Stimulated activated CD8-positive, alpha-beta memory T cell treated with anti-CD3 and anti-CD28 coated beads, Interleukin-7, amount 100 ng/mL, for 48 hours (primary cell): ENCODE results near the gene CXCL16.

ENCODE experiments used
- DNase-seq, 2 donors: peaks; one replicate each; pipeline ENCODE4 v3.0.0-alpha.2; 2020; ENCODE audit warnings: low read depth in 1 of 2; ENCODE audit errors: extremely low read depth in 1 of 2

Gene CXCL16, protein sequence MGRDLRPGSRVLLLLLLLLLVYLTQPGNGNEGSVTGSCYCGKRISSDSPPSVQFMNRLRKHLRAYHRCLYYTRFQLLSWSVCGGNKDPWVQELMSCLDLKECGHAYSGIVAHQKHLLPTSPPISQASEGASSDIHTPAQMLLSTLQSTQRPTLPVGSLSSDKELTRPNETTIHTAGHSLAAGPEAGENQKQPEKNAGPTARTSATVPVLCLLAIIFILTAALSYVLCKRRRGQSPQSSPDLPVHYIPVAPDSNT

DNA sequence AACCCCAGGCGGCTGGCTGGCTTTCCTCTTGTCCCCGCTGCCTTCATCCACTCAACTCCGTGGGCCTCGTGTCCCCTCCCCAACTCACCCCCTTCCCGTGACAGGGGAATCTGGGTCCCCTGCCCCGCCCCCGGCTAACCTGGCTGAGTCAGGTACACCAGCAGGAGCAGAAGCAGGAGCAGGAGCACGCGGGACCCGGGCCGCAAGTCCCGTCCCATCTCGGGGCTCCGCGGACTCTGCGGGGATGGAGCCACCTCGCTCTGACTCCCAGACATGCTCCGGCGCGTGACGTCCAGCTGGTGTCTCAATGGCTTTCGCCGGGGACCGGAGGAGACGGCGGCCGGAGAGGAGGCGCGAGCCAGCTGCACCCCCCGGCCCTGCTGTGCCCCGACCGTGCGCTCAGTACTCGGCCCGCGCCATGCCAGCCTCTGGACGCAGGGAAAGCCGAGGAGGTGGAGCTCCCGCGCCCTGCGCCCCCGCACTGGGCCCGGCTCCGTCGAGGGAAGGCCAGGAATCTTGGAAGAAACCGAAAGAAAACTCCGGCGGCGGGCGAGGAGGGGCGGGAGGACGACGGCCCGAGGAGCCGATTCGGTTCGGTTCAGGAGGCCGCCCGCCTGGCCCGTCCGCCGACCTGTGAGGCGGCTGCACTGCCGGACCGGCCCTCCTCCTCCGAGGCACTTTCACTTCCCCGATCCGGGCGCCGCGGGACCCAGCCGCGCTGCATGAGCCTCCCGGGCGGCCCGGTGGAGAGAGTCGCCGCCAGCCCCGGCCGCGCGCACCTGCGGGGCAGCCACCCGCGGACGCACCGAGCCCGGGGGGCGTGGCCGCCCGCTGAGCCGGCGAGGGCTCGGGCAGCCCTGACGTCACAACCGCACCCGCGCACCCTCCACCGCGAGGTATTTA lies at the start of gene CXCL16, which contains the start of gene ZMYND15:
CXCL16 (minus strand) TSS at position 807 of the 903 bp plus-strand sequence; CDS start at position 218, 589 bp downstream.
ZMYND15 (plus strand) TSS at position 712 of the 903 bp plus-strand sequence. CDS start 716 bp downstream, outside the sequence.
- no peak for DNase-seq

- DNase-seq, result no peak
Observed at GRCh38 chr17:4788807-4789700, 49.3 kb upstream of the CXCL16 start, which contains the start of gene GLTPD2. GLTPD2 (plus strand) TSS chr17:4788964; CDS start chr17:4789012, 48 bp downstream.

DNA sequence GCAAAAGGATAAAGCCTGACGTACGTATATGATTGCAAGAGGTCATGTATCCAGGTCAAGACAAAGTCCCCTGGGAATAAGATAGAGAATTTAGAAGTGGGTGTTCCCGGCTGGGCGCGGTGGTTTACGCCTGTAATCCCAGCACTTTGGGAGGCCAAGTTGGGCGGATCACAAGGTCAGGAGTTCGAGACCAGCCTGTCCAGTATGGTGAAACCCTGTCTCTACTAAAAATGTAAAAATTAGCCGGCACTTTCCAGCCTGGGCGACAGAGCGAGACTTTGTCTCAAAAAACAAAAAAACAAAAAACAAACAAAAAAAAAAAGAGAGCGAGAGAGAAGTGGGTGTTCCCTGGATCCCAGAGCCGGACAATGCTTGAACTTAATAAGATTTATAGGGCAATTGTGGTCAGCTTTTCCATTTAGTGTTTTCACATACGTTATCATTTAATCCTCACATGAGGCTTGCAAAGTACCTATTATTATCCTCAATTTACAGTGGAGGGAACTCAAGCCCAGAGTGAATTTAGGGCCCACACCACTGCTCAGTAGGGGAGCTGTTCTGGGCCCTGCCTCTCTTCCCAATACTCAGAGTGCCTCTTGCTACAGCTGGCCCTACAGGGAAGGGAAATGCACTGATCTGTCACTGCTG lies 48.6 kb upstream of the CXCL16 start:
- no peak for DNase-seq

DNA sequence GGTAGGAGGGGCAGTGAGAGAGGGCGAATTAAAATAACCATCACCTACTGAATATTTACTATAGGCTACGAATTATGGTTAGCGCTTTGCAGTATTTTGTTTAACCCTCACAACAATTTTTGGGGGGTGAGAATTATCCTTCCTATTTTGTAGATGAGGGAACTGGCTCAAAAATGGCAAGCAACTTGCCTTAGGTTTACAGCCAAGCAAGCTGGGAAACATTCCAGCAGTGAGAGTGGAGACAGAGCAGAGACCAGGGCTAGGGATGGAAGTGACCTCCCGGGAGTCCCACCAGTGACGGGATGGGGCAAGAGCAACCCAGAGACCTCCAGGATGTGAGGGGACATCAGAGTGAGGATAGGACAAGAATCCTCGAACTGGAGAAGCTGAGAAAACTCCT lies 46.8 kb upstream of the CXCL16 start:
- DNase-seq, result no peak

DNA sequence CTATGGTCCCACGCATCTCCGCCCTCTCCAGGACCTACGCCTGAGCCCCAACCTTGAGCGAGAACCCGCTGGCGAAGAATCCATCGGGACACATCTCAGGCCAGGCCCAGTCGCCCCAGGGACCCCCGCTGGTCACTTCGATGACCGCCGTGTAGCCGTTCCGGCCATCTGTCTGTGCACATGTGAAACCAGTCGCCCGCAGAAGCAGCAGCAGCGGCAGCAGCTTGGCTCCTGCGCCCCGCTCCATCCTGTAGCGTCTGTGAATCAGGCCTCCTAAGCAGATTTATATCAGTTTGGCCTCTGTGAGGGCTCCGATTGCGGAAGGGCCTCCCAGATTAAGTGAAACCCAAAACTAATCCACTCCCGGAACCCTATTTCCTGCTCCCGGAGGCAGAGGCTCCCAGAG lies 46.4 kb upstream of the CXCL16 start, which contains the start of gene VMO1:
VMO1 (minus strand) TSS at position 259 of the 406 bp plus-strand sequence; CDS start at position 247, 12 bp downstream.
- no peak for DNase-seq

DNA sequence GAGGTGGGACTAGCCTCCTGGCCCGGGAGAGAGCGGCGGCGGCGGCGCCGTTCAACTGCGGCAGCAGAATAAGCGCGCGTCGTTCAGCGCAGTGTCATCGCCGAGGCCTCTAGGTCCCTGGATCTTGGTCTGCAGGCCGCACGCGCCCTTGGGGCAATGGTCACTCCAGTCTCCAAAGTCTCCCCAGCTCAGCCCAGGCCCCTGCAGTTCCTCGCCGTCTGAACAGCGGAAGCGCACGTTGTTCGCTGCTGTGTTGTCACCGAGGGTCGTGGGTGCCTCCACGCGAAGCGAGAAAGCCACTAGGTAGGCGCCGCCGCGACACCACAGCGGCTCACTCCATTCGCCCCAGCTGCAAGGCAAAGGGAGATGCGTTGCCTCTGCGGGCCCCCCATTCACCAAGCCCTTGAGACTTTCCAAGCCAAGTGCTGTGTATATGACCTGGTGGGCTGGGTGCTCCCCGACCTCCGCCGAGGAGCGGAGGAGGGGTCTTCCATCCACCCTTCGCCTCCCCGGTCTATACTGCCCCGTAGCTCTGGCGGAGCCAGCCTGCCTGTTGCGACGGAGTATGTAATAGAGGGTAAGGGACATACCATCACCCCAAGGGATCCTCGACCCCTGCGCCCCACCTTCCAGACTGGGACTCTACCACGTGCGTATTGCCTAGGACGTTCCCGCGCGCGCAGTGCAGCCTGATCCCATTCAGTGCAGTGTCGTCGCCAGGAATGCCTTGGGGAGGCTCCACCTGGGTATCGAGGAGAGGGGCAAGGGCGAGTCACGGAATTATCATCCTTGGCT lies 45.8 kb upstream of the CXCL16 start:
- DNase-seq, result no peak

- no peak for DNase-seq
Observed at GRCh38 chr17:4782652-4783051, 42.9 kb upstream of the CXCL16 start.

GRCh38 chr17:4780325-4780955 lies 40.7 kb upstream of the CXCL16 start:
- no peak for DNase-seq

- no peak for DNase-seq
Observed at GRCh38 chr17:4777969-4778760, 38.4 kb upstream of the CXCL16 start.

- DNase-seq, result no peak
Observed at GRCh38 chr17:4772235-4772613, 32.5 kb upstream of the CXCL16 start.

DNA sequence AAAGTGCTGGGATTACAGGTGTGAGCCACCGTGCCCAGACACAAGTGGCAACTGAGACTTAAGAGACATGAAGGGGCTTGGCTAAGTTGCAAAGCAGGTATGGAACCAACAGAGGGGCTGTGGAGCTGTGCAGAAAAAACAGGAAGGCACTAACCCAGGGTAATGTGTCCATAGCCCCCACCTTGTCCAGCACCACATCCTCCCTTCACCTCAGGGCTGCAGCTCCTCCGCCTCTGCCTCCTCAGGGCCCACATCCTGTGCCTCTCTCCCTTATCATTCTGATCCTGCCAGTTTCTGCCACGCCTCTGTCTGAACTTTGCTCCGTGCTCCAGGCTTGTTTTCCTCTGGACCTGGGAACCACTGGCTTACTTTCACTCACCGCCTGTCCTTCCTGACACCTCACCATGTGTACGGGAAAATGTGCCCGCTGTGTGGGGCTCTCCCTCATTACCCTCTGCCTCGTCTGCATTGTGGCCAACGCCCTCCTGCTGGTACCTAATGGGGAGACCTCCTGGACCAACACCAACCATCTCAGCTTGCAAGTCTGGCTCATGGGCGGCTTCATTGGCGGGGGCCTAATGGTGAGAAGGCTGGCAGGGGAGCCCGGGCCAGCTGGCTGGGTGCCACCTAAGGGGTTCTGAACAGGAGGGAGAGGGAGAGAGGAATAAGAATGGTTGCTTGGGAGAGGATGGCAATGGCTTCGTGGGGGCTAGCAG lies 31.9 kb upstream of the CXCL16 start, which contains the start of gene TM4SF5:
TM4SF5 (plus strand) TSS at position 368 of the 716 bp plus-strand sequence; CDS start at position 405, 37 bp downstream.
- DNase-seq, result no peak

DNA sequence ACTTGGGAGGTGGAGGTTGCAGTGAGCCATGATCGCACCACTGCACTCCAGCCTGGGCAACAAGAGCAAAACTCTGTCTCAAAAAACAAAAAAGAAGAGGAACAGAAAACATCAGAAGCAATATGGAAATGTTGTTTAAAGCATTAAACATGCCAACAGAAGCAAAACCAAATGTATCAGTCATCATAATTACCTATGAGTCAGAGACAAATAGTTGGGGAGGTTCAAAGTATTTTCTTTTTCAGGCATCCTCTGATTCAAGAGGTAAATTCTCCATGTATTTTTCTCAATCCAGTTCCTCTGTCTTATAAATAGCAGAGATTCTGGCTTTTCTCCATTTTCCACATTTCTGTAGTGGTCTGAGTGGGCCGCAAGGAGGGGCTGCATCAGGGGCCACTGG lies 29.9 kb upstream of the CXCL16 start:
- DNase-seq, result no peak

- DNase-seq, result no peak
Observed at GRCh38 chr17:4768298-4768697, 28.6 kb upstream of the CXCL16 start.

DNA sequence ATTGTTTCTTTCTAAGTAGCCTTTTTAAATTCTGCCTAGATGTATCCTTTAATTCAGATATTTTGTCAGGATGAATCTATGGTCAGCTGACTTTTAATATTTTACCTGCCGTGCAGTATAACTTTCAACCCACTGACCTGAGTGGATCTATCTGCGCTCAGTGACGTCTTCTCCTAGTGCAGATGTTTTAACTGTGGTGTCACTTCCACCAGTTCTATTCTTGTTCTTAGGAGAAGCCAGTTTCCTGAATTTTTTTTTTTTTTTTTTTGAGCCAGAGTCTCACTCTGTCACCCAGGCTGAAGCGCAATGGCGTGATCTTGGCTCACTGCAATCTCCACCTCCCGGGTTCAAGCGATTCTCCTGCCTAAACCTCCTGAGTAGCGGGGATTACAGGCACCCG lies 27.0 kb upstream of the CXCL16 start:
- DNase-seq, result no peak

GRCh38 chr17:4766201-4766600 lies 26.5 kb upstream of the CXCL16 start:
- DNase-seq, result no peak

DNA sequence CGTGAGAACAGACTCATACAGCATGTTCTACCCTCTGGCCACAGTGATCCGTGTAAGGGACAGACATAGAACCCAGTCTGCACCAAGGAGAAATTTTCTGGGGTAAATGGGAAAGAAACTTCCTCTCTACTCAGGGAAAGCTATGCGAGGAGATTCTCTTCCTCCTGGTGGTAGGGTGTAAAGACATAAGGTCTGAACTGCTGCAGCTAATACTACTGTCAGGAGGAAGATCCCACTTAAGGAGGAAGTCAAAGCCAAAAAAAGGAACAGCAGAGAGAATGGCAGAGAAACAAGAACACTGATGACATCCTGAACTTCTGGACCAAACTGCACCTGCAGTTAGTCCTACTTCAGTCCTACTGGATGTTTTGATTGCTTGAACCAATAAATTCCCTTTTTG lies 24.9 kb upstream of the CXCL16 start:
- DNase-seq, result no peak

GRCh38 chr17:4759776-4760236 lies 20.1 kb upstream of the CXCL16 start:
- DNase-seq, result no peak
